Activated CD4-positive, alpha-beta memory T cell treated with anti-CD3 and anti-CD28 coated beads for 36 hours (primary cell): ENCODE data around the gene CCN2. TPM values are rescaled to one million over a fixed set of nuclear protein-coding genes. Genes with fewer than 3 reads are reported as not detected.

Experiments used
- CTCF ChIA-PET: fragments of 350-600 bp; sonication (Branson Sonifier 250); formaldehyde crosslinking; loops from one replicate; lab custom pipeline; 2021; ENCODE audit warnings: antibody characterized with exemption, inconsistent platforms; lab: Charles Lee
- POLR2A ChIA-PET: fragments of 350-600 bp; sonication (Branson Sonifier 250); formaldehyde crosslinking; loops from one replicate; lab custom pipeline; 2021; ENCODE audit warnings: antibody characterized with exemption; lab: Charles Lee
- DNase-seq: peaks from one replicate; pipeline ENCODE4 v3.0.0-alpha.2; 2020
- H3K27ac Mint-ChIP-seq: one replicate; pipeline ENCODE4 v1.8.0; 2021; ENCODE audit warnings: mixed read lengths
- H3K27me3 Mint-ChIP-seq: one replicate; pipeline ENCODE4 v1.8.0; 2021; ENCODE audit warnings: mixed read lengths
- H3K36me3 Mint-ChIP-seq: one replicate; pipeline ENCODE4 v1.8.0; 2021; ENCODE audit warnings: mixed read lengths
- H3K4me1 Mint-ChIP-seq: one replicate; pipeline ENCODE4 v1.8.0; 2021; ENCODE audit warnings: low read depth, mixed read lengths
- H3K4me3 Mint-ChIP-seq: one replicate; pipeline ENCODE4 v1.8.0; 2021; ENCODE audit warnings: mild to moderate bottlenecking, mixed read lengths
- H3K9me3 Mint-ChIP-seq: one replicate; pipeline ENCODE4 v1.8.0; 2021; ENCODE audit warnings: mixed read lengths
- intact Hi-C: fragments of 100-400 bp; cut with micrococcal nuclease; formaldehyde crosslinking; loops from one replicate; pipeline ENCODE4 v1.15.1; 2023
- total RNA-seq, 2 experiments: library from RNA; stranded (reverse); gene quantifications; one replicate each; pipeline ENCODE4 v1.2.3, GENCODE V29; 2021

CCN2 gene
- total RNA-seq, 2 experiments from 2014 or later, result not detected

DNA sequence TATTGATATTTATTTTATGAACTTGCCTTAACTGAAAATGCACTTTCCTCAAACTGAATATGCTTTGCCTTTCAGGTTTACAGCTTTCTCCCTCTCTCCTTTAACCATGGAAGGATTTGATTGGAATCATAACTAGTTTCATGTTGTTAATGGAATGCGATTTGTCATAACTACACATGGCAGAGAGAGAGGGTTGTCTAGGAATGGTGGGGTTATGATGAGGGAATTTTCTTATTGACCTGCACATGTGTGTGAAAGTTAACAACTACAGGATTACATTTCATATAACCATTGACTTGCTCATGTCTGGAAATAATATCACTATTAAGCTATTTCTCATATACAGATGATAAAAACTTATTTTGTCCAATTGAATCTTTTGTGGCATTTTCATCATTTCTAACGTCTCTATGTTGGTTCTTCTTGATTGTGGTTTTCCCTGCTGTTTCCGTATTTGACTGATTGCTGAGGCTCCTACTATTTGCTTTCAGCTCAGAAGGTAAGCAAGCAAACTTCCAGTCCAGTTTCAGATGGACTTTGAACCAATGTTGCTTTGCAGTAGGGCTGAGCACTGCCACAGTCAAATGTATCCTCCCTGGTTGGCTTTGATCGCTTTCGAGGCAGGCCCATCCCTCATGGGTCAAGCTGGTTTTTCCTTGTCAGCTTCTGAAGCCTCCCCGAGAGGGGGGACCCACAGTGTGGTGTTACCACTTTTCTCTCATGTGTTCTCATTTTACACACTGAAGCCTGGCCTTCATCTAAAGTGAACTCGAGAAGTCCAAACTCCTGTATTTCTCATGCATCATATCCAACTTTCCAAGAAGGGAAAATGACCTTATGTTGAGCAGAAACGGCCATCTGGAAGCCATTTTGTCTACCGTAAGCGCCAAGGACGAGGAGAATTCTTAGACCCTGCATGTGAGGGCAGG lies 7.6 kb upstream of the CCN2 start:
- Mint-ChIP-seq H3K4me3 (no peak overlapping the region), H3K4me1 (no peaks in the 10 kb centered on the region), H3K36me3 (no peaks in the 10 kb centered on the region), H3K27ac (no peak overlapping the region), H3K27me3 (peaks cover 7% of the 10 kb centered on the region), H3K9me3 (no peaks in the 10 kb centered on the region)
- ChIA-PET POLR2A (no interaction called here), CTCF (no interaction called here)
- intact Hi-C loops, result no loop called here
- DNase-seq, result no peak

DNA sequence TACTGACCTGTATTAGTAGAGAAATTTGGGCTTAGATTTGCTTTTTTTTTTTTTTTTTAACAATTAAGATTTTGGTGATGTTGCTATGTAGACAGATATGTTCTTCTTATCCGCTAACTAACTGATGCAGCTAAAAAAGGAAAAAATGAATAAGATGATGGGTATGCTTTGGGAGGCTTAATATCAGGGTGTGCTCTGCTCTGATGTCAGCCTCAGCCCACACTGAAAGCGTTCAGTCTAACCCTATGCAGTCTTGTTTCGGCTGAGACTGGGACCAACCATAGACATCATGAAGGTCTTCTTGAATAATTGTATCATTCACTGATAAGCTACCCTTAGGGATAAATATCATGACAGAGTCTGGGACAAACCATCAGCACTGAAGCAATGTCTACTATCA lies 6.9 kb upstream of the CCN2 start:
- intact Hi-C loops, result no loop called here
- CTCF ChIA-PET, result no interaction called here
- Mint-ChIP-seq H3K4me1 (no peaks in the 10 kb centered on the region), H3K4me3 (no peak overlapping the region), H3K27ac (no peak overlapping the region), H3K36me3 (no peaks in the 10 kb centered on the region), H3K27me3 (peaks cover 7% of the 10 kb centered on the region), H3K9me3 (no peaks in the 10 kb centered on the region)
- POLR2A ChIA-PET, result no interaction called here
- DNase-seq, result no peak

DNA sequence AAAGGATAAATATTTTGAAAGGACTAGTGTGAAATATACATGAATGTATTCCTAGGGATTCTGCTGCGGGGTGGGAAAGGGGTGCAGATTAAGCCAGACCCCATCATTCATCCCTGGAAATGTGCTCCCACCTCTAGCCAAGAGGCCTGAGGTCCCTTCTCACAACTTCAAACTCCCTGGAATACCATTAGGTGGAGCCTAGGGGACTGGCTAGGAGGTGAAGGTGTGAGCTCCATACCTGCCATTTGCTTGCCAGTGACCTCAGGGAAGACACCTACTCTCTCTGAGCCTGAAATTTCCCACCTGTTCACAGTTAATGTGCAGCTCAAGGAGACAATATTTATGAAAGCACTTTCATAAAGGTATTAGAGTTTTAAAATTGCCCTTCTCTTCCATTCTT lies 4.7 kb upstream of the CCN2 start:
- no peaks in the 10 kb centered on the region for H3K36me3 Mint-ChIP-seq
- intact Hi-C loops, result no loop called here
- H3K4me3 Mint-ChIP-seq, result no peak overlapping the region
- H3K9me3 Mint-ChIP-seq, result no peaks in the 10 kb centered on the region
- POLR2A ChIA-PET, result no interaction called here
- H3K27me3 Mint-ChIP-seq, result peaks cover 24% of the 10 kb centered on the region
- no peak for DNase-seq
- no peak overlapping the region for H3K27ac Mint-ChIP-seq
- H3K4me1 Mint-ChIP-seq, result peaks cover 2% of the 10 kb centered on the region
- CTCF ChIA-PET, result no interaction called here

DNA sequence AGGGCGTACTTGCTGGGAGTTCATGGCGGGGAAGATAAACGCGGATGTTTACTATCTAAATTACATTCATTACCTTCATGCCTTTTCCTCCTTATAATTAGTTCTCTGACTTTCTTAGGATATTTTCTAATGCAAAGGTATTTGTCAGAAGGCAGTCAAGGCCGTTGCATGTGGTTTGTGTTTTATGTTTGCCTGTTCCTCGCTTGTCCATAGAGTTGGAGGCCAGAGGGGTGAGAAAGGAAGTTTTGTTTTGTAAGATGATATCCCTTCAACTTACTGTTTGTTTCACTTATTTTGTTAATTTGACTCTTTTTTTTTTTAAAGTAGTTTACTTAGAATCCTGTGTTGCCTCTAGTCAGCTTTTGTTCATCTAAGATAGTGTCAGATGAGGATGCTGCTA lies 4.0 kb upstream of the CCN2 start:
- H3K27me3 Mint-ChIP-seq, result peaks cover 28% of the 10 kb centered on the region
- H3K4me1 Mint-ChIP-seq, result peaks cover 5% of the 10 kb centered on the region
- H3K4me3 Mint-ChIP-seq, result no peak overlapping the region
- ChIA-PET POLR2A (no interaction called here), CTCF (no interaction called here)
- no peaks in the 10 kb centered on the region for H3K9me3 Mint-ChIP-seq
- no peaks in the 10 kb centered on the region for H3K36me3 Mint-ChIP-seq
- intact Hi-C loops, result no loop called here
- no peak for DNase-seq
- no peak overlapping the region for H3K27ac Mint-ChIP-seq

DNA sequence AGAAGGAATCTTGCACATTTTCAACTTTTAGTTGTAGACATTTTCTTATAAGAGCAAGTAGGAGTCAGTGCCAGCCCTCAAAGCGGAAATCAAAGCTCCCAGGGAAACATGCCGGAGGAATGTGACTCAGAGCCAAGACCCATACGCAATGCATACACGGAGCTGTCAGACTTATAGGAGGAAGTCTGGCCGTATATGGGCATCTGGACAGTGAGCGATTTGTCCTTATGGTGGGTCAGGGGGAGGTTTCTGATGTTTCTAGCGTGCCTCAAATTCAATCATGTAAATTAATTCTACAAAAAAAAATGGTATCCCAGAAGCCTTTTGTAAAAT lies 3.6 kb upstream of the CCN2 start:
- ChIA-PET CTCF (no interaction called here), POLR2A (no interaction called here)
- intact Hi-C loops, result no loop called here
- peaks cover 9% of the 10 kb centered on the region for H3K4me1 Mint-ChIP-seq
- H3K36me3 Mint-ChIP-seq, result no peaks in the 10 kb centered on the region
- no peak overlapping the region for H3K4me3 Mint-ChIP-seq
- no peak overlapping the region for H3K27ac Mint-ChIP-seq
- H3K9me3 Mint-ChIP-seq, result no peaks in the 10 kb centered on the region
- peaks cover 33% of the 10 kb centered on the region for H3K27me3 Mint-ChIP-seq
- DNase-seq, result no peak

DNA sequence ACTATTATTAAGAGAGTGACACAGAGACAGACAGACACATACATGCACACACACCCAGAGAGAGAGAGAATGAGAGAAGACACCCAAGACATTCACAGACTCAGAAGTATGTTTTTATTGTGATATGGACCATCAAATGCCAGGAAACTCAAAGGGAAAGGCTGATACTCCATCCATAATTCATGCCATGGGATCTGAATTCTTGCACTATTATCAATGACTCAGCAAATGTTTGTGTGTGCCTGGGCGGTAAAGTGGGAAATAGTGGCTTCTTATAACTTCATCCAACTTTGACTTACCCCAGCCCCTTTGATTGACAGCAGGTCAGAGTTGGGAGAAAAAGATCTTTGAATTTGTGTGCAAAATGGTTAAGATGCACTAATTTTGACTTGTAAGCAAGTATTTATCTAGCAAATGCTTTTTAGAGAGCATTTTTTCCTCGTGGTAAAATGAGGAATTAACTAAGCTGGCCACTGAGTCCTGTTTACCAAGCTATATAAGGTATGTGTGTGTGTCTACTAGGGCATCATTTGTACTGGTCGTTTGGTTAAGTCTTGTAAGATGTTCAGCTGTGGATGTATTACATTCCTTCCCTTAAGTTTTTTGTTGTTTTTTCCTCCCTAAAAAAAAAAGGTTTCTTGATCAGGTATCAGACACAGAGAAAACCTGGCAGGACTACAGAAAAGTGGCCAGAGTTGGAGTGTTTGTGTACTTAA lies 3.0 kb upstream of the CCN2 start:
- H3K9me3 Mint-ChIP-seq, result no peaks in the 10 kb centered on the region
- POLR2A ChIA-PET, result no interaction called here
- no peak for DNase-seq
- intact Hi-C loops, result no loop called here
- no peaks in the 10 kb centered on the region for H3K36me3 Mint-ChIP-seq
- H3K4me1 Mint-ChIP-seq, result peaks cover 13% of the 10 kb centered on the region
- CTCF ChIA-PET, result no interaction called here
- H3K27ac Mint-ChIP-seq, result no peak overlapping the region
- H3K27me3 Mint-ChIP-seq, result peaks cover 38% of the 10 kb centered on the region
- H3K4me3 Mint-ChIP-seq, result no peak overlapping the region

DNA sequence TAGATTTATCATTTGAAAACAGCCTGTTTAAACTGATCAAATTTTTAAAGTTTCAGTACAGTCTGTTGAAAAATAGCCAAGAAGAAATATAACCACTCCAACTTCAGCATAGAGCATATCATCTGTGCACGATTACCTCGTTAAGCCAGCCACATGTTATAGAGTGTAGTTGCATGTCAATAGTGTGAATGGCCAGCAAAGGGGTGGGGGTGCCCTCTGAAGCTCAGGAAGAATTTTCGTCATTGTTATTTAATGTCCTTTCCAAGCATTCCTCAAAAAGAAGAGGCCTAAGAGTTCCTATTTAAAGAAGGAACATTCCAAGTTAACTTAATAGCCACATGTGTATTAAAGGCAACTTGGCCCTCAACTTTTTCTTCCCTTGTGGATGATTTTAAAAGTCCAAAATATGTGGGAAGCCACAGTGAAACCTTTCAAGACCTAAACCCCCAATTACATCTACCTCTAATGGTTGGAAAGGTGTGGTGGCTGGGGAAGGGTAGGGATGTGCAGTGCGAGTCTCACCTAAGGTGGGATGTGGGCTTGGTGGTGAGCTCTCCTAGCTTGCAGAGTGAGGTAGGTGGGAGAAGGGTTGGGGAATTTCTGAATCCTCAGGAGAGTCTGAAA lies 1.8 kb upstream of the CCN2 start:
- Mint-ChIP-seq H3K4me3 (no peak overlapping the region), H3K27me3 (peaks cover 47% of the 10 kb centered on the region), H3K36me3 (no peaks in the 10 kb centered on the region), H3K9me3 (no peaks in the 10 kb centered on the region), H3K4me1 (peaks cover 15% of the 10 kb centered on the region), H3K27ac (no peak overlapping the region)
- ChIA-PET POLR2A (no interaction called here), CTCF (no interaction called here)
- intact Hi-C loops, result no loop called here
- DNase-seq, result no peak

DNA sequence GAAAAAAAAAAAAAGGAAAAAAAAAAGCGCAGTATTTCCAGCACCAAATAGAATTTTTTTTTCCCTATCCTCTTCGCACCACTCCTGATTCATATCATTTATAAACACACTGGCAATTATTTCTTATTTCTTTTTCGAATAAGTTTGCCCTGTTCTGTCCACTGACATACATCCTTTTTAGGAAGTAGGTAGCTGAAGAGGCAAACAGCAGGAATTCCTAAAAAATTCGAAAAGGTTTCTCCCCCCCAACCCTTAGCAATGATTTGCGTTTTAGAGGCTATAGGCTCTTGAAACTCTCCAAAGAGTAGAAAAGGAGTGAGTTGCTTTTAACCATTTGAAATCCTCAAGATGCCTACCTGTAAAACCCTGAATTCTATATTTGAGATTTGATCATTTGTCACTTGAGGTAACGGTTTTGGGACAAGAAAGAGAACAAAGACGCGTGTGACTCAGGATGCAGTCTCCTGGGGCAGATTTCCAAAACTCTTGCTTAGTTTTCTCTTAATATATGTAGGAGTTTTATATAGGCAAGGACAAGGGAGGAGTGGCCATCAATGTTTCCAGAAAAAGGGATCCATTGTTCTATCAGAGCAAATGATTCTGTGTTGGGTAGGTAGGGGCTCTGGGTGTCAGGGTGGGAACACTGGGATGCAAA lies 531 bp upstream of the CCN2 start:
- Mint-ChIP-seq H3K4me3 (peak overlapping the region; percentile 36), H3K27ac (no peak overlapping the region), H3K36me3 (no peaks in the 10 kb centered on the region), H3K4me1 (peaks cover 15% of the 10 kb centered on the region), H3K9me3 (no peaks in the 10 kb centered on the region), H3K27me3 (peaks cover 49% of the 10 kb centered on the region)
- intact Hi-C loops, result no loop called here
- no peak for DNase-seq
- POLR2A ChIA-PET, result no interaction called here
- CTCF ChIA-PET, result interaction anchor here (0.8 kb wide), 1 partner anchor 37 kb away, joined by 3 read pairs; no protein-coding TSS in a partner anchor

DNA sequence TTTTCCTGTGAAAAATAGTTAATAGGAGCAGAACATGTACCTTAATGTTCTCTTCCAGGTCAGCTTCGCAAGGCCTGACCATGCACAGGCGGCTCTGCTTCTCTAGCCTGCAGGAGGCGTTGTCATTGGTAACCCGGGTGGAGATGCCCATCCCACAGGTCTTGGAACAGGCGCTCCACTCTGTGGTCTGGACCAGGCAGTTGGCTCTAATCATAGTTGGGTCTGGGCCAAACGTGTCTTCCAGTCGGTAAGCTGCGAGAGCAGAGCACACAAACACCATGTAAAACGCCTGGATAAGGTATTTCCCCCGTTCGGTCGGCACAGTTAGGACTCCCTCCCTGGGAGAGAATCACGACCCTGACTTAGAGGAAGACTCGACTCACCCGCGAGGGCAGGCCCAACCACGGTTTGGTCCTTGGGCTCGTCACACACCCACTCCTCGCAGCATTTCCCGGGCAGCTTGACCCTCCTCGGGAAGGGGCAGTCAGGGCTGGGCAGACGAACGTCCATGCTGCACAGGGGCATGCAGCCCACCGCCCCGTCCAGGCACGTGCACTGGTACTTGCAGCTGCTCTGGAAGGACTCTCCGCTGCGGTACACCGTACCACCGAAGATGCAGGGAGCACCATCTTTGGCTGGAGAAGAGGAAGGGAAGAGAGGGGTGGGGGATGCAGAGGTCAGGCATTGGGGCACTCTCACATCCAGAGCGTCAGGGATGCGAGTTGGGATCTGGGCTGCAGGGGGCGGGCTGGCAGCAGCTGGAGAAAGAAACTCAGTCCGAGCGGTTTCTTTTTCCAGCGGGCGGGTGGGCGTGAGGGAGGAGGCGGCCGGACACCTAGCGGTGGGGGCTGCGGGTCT lies 1.0 kb downstream of the CCN2 start:
- H3K4me1 Mint-ChIP-seq, result peaks cover 15% of the 10 kb centered on the region
- ChIA-PET POLR2A (no interaction called here), CTCF (interaction anchor here (1.2 kb wide), 1 partner anchor 27 kb away, joined by 3 read pairs; no protein-coding TSS in a partner anchor)
- no peak overlapping the region for H3K27ac Mint-ChIP-seq
- DNase-seq, result peak; percentile 36
- peaks cover 51% of the 10 kb centered on the region for H3K27me3 Mint-ChIP-seq
- intact Hi-C loops, result no loop called here
- H3K36me3 Mint-ChIP-seq, result no peaks in the 10 kb centered on the region
- H3K9me3 Mint-ChIP-seq, result no peaks in the 10 kb centered on the region
- peak overlapping the region; percentile 71 for H3K4me3 Mint-ChIP-seq

DNA sequence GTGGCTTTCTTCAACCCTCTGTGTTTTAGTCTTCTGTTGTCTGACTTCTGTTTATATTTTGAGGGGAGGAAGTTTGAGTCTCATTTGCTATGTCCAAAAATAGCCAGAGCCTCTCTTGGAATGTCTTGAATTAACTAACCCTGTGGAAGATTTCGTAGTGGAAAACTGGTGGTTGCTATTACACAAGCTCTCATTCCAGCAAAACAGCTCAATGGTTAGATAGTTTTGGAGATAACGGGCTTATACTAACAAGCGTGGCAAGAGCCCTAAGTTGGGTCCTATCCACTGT lies 1.6 kb downstream of the CCN2 start:
- CTCF ChIA-PET, result interaction anchor here (1.2 kb wide), 1 partner anchor 28 kb away, joined by 3 read pairs; no protein-coding TSS in a partner anchor
- intact Hi-C loops, result no loop called here

DNA sequence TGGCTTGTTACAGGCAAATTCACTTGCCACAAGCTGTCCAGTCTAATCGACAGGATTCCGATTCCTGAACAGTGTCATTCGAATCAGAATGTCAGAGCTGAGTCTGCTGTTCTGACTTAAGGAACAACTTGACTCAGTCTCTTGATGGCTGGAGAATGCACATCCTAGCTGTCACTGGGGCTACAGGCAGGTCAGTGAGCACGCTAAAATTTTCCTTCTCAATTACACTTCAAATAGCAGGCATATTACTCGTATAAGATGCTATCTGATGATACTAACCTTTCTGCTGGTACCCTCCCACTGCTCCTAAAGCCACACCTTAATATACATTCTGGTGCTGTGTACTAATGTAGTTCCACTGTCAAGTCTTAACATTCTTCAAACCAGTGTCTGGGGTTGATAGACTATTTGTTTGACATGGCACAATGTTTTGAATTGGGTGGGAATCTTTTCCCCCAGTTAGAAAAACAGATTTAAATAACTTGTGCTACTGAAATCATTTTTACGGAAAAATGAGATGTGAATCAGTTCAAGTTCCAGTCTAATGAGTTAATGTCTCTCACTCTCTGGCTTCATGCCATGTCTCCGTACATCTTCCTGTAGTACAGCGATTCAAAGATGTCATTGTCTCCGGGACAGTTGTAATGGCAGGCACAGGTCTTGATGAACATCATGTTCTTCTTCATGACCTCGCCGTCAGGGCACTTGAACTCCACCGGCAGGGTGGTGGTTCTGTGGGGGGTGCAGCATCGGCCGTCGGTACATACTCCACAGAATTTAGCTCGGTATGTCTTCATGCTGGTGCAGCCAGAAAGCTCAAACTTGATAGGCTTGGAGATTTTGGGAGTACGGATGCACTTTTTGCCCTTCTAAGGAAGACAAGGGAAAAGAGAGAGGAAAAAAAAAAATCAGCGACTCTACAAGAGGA lies 2.2 kb downstream of the CCN2 start:
- Mint-ChIP-seq H3K27ac (no peak overlapping the region), H3K4me1 (peaks cover 15% of the 10 kb centered on the region), H3K36me3 (no peaks in the 10 kb centered on the region), H3K9me3 (no peaks in the 10 kb centered on the region), H3K27me3 (peaks cover 48% of the 10 kb centered on the region), H3K4me3 (no peak overlapping the region)
- DNase-seq, result no peak
- POLR2A ChIA-PET, result no interaction called here
- CTCF ChIA-PET, result interaction anchor here (0.6 to 1.2 kb wide), 2 partner anchors 28 to 359 kb away, joined by 3 read pairs; no protein-coding TSS in a partner anchor
- intact Hi-C loops, result no loop called here

More for the DNA sequence above, 1.6 kb downstream of the CCN2 start:
- no peak overlapping the region for H3K27ac Mint-ChIP-seq
- no peaks in the 10 kb centered on the region for H3K36me3 Mint-ChIP-seq
- H3K9me3 Mint-ChIP-seq, result no peaks in the 10 kb centered on the region
- peaks cover 15% of the 10 kb centered on the region for H3K4me1 Mint-ChIP-seq
- peaks cover 51% of the 10 kb centered on the region for H3K27me3 Mint-ChIP-seq
- DNase-seq, result no peak
- POLR2A ChIA-PET, result no interaction called here
- H3K4me3 Mint-ChIP-seq, result no peak overlapping the region
